ENCODE results near the gene ACP4. TPM values are rescaled to one million over a fixed set of nuclear protein-coding genes. Genes with fewer than 3 reads are reported as not detected.
"Not testable (repeated sequence)": the region's sequence is repeated elsewhere in the genome, so short reads cannot be mapped to it uniquely, and the experiment has no call there.

ACP4 gene
- total RNA-seq: not detected in 2 replicates

- Mint-ChIP-seq H3K4me1 (ENCODE audit: low read depth) (peaks cover 4% of the 10 kb centered on the region), H3K4me3 (ENCODE audit: low read depth) (no peak within 1 kb of the TSS), H3K27me3 (ENCODE audit: low read depth) (no peaks in the 10 kb centered on the region), H3K36me3 (ENCODE audit: low read depth) (peaks cover 3% of the 10 kb centered on the region), H3K9me3 (no peaks in the 10 kb centered on the region), H3K27ac (no peak within 1 kb of the TSS)
- intact Hi-C loops (cut with micrococcal nuclease): no loop called here
- DNase-seq (ENCODE audit: low spot score): no peak
Measured at GRCh38 chr19:50790396-50790795, at the start of gene ACP4. Gene ACP4 (plus strand): TSS chr19:50790415. CDS start chr19:50790415, 0 bp downstream.

DNA sequence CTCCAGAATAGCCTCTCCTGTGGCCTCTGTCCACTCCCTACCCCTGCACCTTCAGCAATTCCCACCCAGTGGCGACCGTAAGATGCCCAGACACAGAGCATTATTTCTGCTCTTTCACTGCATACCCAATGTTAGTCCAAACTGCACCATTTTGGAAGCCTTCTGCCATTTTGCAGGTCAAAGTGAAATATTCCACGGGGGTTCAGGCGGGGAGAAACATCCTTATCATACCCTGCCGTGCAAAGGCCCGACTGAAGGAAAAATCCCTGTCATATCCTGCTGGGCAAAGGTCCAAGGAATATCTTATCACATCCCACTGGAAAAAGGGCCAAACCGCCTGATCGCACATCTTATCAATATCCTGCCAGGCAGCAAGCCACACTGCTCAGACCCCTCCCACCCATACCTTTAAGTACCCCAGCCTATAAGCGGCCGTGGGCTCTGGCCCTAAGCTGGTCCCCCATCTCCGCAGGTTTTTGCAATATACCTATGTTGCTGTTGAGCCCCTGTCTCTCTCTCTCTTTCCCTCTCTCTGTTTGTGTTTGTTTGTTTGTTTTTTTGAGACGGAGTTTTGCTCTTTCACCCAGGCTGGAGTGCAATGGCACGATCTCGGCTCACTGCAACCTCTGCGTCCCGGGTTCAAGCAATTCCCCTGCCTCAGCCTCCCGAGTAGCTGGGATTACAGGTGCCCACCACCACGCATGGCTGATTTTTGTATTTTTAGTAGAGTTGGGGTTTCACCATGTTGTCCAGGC lies 48.9 kb upstream of the ACP4 start:
- Mint-ChIP-seq H3K4me1 (ENCODE audit: low read depth) (no peaks in the 10 kb centered on the region), H3K9me3 (no peaks in the 10 kb centered on the region), H3K36me3 (ENCODE audit: low read depth) (no peaks in the 10 kb centered on the region), H3K27ac (no peak overlapping the region), H3K27me3 (ENCODE audit: low read depth) (peaks cover 7% of the 10 kb centered on the region), H3K4me3 (ENCODE audit: low read depth) (no peak overlapping the region)
- no peak for DNase-seq (ENCODE audit: low spot score)
- intact Hi-C loops (cut with micrococcal nuclease): no loop called here

DNA sequence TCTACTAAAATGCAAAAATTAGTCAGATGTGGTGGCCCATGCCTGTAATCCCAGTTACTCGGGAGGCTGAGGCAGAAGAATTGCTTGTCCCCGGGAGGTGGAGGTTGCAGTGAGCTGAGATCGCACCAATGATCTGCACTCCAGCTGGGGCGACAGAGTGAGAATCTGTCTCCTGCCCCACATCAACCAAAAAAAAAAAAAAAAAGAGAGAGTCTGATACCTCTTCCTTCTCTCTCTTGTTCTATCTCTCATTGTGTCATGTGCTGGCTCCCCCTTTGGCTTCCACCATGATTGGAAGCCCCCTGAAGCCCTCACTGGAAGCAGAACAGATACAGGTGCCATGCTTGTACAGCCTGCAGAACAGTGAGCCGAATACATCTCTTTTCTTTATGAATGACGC lies 46.7 kb upstream of the ACP4 start:
- Mint-ChIP-seq H3K27ac (no peak overlapping the region), H3K9me3 (no peaks in the 10 kb centered on the region), H3K4me3 (ENCODE audit: low read depth) (no peak overlapping the region), H3K36me3 (ENCODE audit: low read depth) (no peaks in the 10 kb centered on the region), H3K4me1 (ENCODE audit: low read depth) (no peaks in the 10 kb centered on the region), H3K27me3 (ENCODE audit: low read depth) (peaks cover 5% of the 10 kb centered on the region)
- no peak for DNase-seq (ENCODE audit: low spot score)
- intact Hi-C loops (cut with micrococcal nuclease): no loop called here

- no peaks in the 10 kb centered on the region for H3K4me1 Mint-ChIP-seq (ENCODE audit: low read depth)
- no peaks in the 10 kb centered on the region for H3K36me3 Mint-ChIP-seq (ENCODE audit: low read depth)
- H3K27ac Mint-ChIP-seq: no peak overlapping the region
- peaks cover 5% of the 10 kb centered on the region for H3K27me3 Mint-ChIP-seq (ENCODE audit: low read depth)
- no peaks in the 10 kb centered on the region for H3K9me3 Mint-ChIP-seq
- intact Hi-C loops (cut with micrococcal nuclease): no loop called here
- no peak for DNase-seq (ENCODE audit: low spot score)
- no peak overlapping the region for H3K4me3 Mint-ChIP-seq (ENCODE audit: low read depth)
Measured at GRCh38 chr19:50745221-50745620, 45.0 kb upstream of the ACP4 start.

GRCh38 chr19:50747141-50747540 lies 43.1 kb upstream of the ACP4 start:
- H3K4me1 Mint-ChIP-seq (ENCODE audit: low read depth); H3K4me3 Mint-ChIP-seq (ENCODE audit: low read depth); H3K27me3 Mint-ChIP-seq (ENCODE audit: low read depth); DNase-seq (ENCODE audit: low spot score); H3K27ac Mint-ChIP-seq; H3K9me3 Mint-ChIP-seq; intact Hi-C loops (cut with micrococcal nuclease); H3K36me3 Mint-ChIP-seq (ENCODE audit: low read depth): not testable (repeated sequence)

GRCh38 chr19:50749490-50749889 lies 40.7 kb upstream of the ACP4 start:
- peaks cover 3% of the 10 kb centered on the region for H3K27me3 Mint-ChIP-seq (ENCODE audit: low read depth)
- no peak for DNase-seq (ENCODE audit: low spot score)
- no peaks in the 10 kb centered on the region for H3K36me3 Mint-ChIP-seq (ENCODE audit: low read depth)

DNA sequence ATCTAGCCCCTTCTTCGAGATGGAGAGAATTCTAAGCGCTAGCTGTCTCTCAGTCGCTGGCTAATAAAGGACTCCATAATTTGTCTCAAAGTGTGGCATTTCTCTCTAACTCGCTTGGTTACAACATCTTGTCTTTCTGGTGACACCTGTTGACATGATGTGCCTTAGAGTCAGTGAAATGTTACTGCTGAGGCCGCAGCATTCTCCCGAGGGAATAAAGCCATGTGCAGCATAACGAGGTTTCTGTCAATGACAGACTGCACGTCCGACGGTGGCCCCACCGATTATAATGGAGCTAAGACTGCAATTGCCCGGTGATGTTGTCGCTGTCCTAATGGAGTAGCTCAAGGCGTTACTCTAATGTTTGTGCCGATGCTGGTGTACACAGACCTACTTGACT lies 40.2 kb upstream of the ACP4 start:
- intact Hi-C loops (cut with micrococcal nuclease): no loop called here
- no peaks in the 10 kb centered on the region for H3K9me3 Mint-ChIP-seq
- H3K4me1 Mint-ChIP-seq (ENCODE audit: low read depth): no peaks in the 10 kb centered on the region
- no peaks in the 10 kb centered on the region for H3K36me3 Mint-ChIP-seq (ENCODE audit: low read depth)
- H3K4me3 Mint-ChIP-seq (ENCODE audit: low read depth): no peak overlapping the region
- H3K27ac Mint-ChIP-seq: no peak overlapping the region
- no peak for DNase-seq (ENCODE audit: low spot score)
- H3K27me3 Mint-ChIP-seq (ENCODE audit: low read depth): peaks cover 3% of the 10 kb centered on the region

More at GRCh38 chr19:50749490-50749889, 40.7 kb upstream of the ACP4 start:
- intact Hi-C loops (cut with micrococcal nuclease): no loop called here
- Mint-ChIP-seq H3K4me3 (ENCODE audit: low read depth) (no peak overlapping the region), H3K9me3 (no peaks in the 10 kb centered on the region), H3K4me1 (ENCODE audit: low read depth) (no peaks in the 10 kb centered on the region), H3K27ac (no peak overlapping the region)

GRCh38 chr19:50753879-50754278 lies 36.3 kb upstream of the ACP4 start:
- Mint-ChIP-seq H3K4me1 (ENCODE audit: low read depth) (no peaks in the 10 kb centered on the region), H3K4me3 (ENCODE audit: low read depth) (no peak overlapping the region), H3K27ac (no peak overlapping the region), H3K36me3 (ENCODE audit: low read depth) (no peaks in the 10 kb centered on the region), H3K9me3 (no peaks in the 10 kb centered on the region), H3K27me3 (ENCODE audit: low read depth) (peaks cover 4% of the 10 kb centered on the region)
- DNase-seq (ENCODE audit: low spot score): no peak
- intact Hi-C loops (cut with micrococcal nuclease): no loop called here

DNA sequence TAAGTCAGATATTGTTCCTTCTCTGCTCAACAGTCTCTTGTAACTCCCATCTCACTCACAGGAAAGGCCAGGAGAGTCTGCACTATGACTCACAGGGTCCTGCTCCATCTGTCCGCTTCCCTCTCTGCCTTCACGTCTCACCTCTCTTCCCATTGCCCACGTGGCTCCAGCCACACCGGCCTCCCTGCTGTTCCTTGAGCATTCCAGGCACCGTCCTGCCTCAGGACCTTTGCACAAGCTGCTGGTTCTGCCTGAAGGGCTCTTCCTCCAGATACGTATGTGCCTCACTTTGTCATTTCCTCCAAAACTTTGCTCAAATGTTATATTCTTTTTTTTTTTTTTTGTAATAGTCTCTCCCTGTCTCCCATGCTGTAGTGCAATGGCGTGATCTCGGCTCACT lies 34.0 kb upstream of the ACP4 start:
- intact Hi-C loops (cut with micrococcal nuclease); H3K4me1 Mint-ChIP-seq (ENCODE audit: low read depth); H3K27me3 Mint-ChIP-seq (ENCODE audit: low read depth); H3K9me3 Mint-ChIP-seq; H3K27ac Mint-ChIP-seq; H3K36me3 Mint-ChIP-seq (ENCODE audit: low read depth); H3K4me3 Mint-ChIP-seq (ENCODE audit: low read depth); DNase-seq (ENCODE audit: low spot score): not testable (repeated sequence)

DNA sequence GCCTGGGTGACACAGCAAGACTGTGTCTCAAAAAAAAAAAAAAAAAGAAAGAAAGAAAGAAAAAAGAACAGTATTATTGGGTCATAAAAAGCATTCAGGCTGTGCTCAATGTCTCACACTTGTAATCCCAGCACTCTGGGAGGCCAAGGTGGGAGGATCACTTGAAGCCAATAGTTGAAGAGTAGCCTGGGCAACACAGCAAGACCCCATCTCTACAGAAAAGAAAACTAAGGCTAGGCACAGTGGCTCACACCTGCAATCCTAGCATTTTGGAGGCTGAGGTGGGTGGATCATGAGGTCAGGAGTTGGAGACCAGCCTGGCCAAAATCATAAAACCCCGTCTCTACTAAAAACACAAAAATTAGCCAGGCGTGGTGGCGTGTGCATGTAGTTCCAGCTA lies 32.6 kb upstream of the ACP4 start:
- H3K4me3 Mint-ChIP-seq (ENCODE audit: low read depth); H3K27me3 Mint-ChIP-seq (ENCODE audit: low read depth); H3K36me3 Mint-ChIP-seq (ENCODE audit: low read depth); H3K9me3 Mint-ChIP-seq; DNase-seq (ENCODE audit: low spot score); intact Hi-C loops (cut with micrococcal nuclease); H3K27ac Mint-ChIP-seq; H3K4me1 Mint-ChIP-seq (ENCODE audit: low read depth): not testable (repeated sequence)

DNA sequence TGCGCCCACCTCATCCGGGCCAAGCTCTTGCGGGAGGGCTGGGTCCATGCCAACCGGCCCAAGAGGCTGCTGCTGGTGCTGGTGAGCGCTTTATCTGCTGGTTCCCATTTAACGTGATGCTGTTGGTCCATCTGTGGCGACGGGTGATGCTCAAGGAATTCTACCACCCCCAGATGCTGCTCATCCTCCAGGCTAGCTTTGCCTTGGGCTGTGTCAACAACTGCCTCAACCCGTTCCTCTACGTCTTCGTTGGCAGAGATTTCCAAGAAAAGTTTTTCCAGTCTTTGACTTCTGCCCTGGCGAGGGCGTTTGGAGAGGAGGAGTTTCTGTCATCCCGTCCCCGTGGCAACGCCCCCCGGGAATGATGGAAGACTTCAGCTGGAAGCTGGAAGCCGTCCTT lies 31.1 kb upstream of the ACP4 start:
- H3K9me3 Mint-ChIP-seq; H3K36me3 Mint-ChIP-seq (ENCODE audit: low read depth); H3K4me3 Mint-ChIP-seq (ENCODE audit: low read depth); intact Hi-C loops (cut with micrococcal nuclease); H3K4me1 Mint-ChIP-seq (ENCODE audit: low read depth); H3K27me3 Mint-ChIP-seq (ENCODE audit: low read depth); DNase-seq (ENCODE audit: low spot score); H3K27ac Mint-ChIP-seq: not testable (repeated sequence)

- intact Hi-C loops (cut with micrococcal nuclease): no loop called here
- H3K4me1 Mint-ChIP-seq (ENCODE audit: low read depth): no peaks in the 10 kb centered on the region
- no peak for DNase-seq (ENCODE audit: low spot score)
- no peak overlapping the region for H3K27ac Mint-ChIP-seq
- no peaks in the 10 kb centered on the region for H3K36me3 Mint-ChIP-seq (ENCODE audit: low read depth)
- no peak overlapping the region for H3K4me3 Mint-ChIP-seq (ENCODE audit: low read depth)
- peaks cover 4% of the 10 kb centered on the region for H3K9me3 Mint-ChIP-seq
- H3K27me3 Mint-ChIP-seq (ENCODE audit: low read depth): peaks cover 2% of the 10 kb centered on the region
Measured at GRCh38 chr19:50759886-50760285, 30.3 kb upstream of the ACP4 start.

DNA sequence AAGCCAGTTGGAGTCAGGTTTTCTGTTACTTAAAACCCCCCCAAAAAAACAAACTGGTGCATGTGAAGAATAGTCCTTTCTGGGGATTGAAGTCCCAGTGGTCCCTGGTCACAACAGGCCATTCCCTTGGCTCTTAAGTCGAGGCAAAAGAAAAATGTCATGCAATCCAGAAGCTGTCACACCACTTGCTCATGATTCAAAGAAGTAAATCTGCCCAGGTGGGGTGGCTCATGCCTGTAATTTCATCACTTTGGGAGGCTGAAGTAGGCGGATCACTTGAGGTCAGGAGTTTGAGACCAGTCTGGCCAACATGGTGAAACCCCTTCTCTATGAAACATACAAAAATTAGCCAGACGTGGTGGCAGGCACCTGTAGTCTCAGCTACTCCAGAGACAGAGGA lies 28.7 kb upstream of the ACP4 start:
- H3K4me3 Mint-ChIP-seq (ENCODE audit: low read depth); H3K36me3 Mint-ChIP-seq (ENCODE audit: low read depth); DNase-seq (ENCODE audit: low spot score); H3K27me3 Mint-ChIP-seq (ENCODE audit: low read depth); H3K27ac Mint-ChIP-seq; intact Hi-C loops (cut with micrococcal nuclease); H3K4me1 Mint-ChIP-seq (ENCODE audit: low read depth); H3K9me3 Mint-ChIP-seq: not testable (repeated sequence)

- H3K4me1 Mint-ChIP-seq (ENCODE audit: low read depth); H3K36me3 Mint-ChIP-seq (ENCODE audit: low read depth); intact Hi-C loops (cut with micrococcal nuclease); H3K9me3 Mint-ChIP-seq; H3K27me3 Mint-ChIP-seq (ENCODE audit: low read depth); H3K4me3 Mint-ChIP-seq (ENCODE audit: low read depth); DNase-seq (ENCODE audit: low spot score); H3K27ac Mint-ChIP-seq: not testable (repeated sequence)
Measured at GRCh38 chr19:50763521-50763920, 26.7 kb upstream of the ACP4 start.

Data from activated T-helper 2 cell treated with anti-CD3 and anti-CD28 coated beads, Interferon-gamma antibody, Interleukin-2, Interleukin-4, amounts not matched to agents 10 μg/mL and 5 μg/mL and 100 μg/mL, durations not matched to agents 14 hours and 24 hours and 36 hours (primary cell).